Right kidney (tissue), 1 donor: Measurements from ENCODE around the gene CFP.

ENCODE experiments used
- DNase-seq: peaks from one replicate; pipeline ENCODE4 v3.0.0-alpha.2; 2016

Gene CFP

GRCh38 chrX:47574547-47575301, 55.0 kb downstream of the CFP start:
- DNase-seq = no peak

GRCh38 chrX:47574076-47574546, 55.6 kb downstream of the CFP start:
- DNase-seq = peak; percentile 69

GRCh38 chrX:47573341-47574075, 56.2 kb downstream of the CFP start:
- peak; percentile 34 for DNase-seq
